DOHH2 (cell line): ENCODE data around the gene TPCN1.

Experiments used
- H3F3A ChIP-seq: fragments of 200-600 bp; sonication (generic), shearing (Covaris generic); 2 replicates; pipeline ENCODE4 v1.6.0; 2016; ENCODE audit warnings: antibody characterized with exemption, mild to moderate bottlenecking; ENCODE audit not compliant: control insufficient read depth, insufficient read depth
- H3K27ac ChIP-seq: fragments of 200-600 bp; sonication (generic); 2 replicates; pipeline ENCODE4 v1.5.1; 2014; ENCODE audit warnings: low read depth, mild to moderate bottlenecking, low read length, moderate library complexity
- H3K27me3 ChIP-seq: fragments of 200-600 bp; sonication (generic); 2 replicates; pipeline ENCODE4 v1.6.1; 2014; ENCODE audit warnings: mild to moderate bottlenecking, low read length, mixed read lengths; ENCODE audit not compliant: control insufficient read depth
- H3K36me3 ChIP-seq: fragments of 200-600 bp; sonication (generic); 2 replicates; pipeline ENCODE4 v1.6.1; 2014; ENCODE audit warnings: mild to moderate bottlenecking, low read length, moderate library complexity, mixed read lengths; ENCODE audit not compliant: control insufficient read depth
- H3K4me1 ChIP-seq: fragments of 200-600 bp; sonication (generic); 2 replicates; pipeline ENCODE4 v1.6.1; 2014; ENCODE audit warnings: mild to moderate bottlenecking, low read length, mixed read lengths; ENCODE audit not compliant: control insufficient read depth
- H3K4me2 ChIP-seq: fragments of 200-600 bp; sonication (generic); 2 replicates; pipeline ENCODE4 v1.6.0; 2014; ENCODE audit warnings: mild to moderate bottlenecking, low read length, moderate library complexity
- H3K4me3 ChIP-seq: fragments of 200-600 bp; sonication (generic); 2 replicates; pipeline ENCODE4 v1.5.1; 2014; ENCODE audit warnings: mild to moderate bottlenecking, low read length, mixed read lengths
- H3K79me2 ChIP-seq: fragments of 200-600 bp; sonication (generic); 2 replicates; pipeline ENCODE4 v1.6.1; 2014; ENCODE audit warnings: mild to moderate bottlenecking, low read length, mixed read lengths; ENCODE audit not compliant: control insufficient read depth
- H3K9me2 ChIP-seq: fragments of 200-600 bp; sonication (generic); replicated peaks from 2 replicates; pipeline ENCODE4 v1.6.1; 2014; ENCODE audit warnings: mild to moderate bottlenecking, low read length, mixed read lengths; ENCODE audit not compliant: control insufficient read depth
- H3K9me3 ChIP-seq: fragments of 200-600 bp; sonication (generic); 2 replicates; pipeline ENCODE4 v1.6.1; 2014; ENCODE audit warnings: antibody characterized with exemption, low read length, mixed read lengths; ENCODE audit not compliant: control insufficient read depth, insufficient read depth
- H4K20me1 ChIP-seq: fragments of 200-600 bp; sonication (generic); 2 replicates; pipeline ENCODE4 v1.6.0; 2014; ENCODE audit warnings: low read depth, mild to moderate bottlenecking, antibody characterized with exemption, low read length, moderate library complexity; ENCODE audit not compliant: control insufficient read depth, insufficient read depth
- EZH2phosphoT487 ChIP-seq: fragments of 200-600 bp; sonication (generic); IDR thresholded peaks from 2 replicates; pipeline ENCODE4 v1.6.1; 2017; ENCODE audit warnings: borderline replicate concordance, mild to moderate bottlenecking, antibody characterized with exemption, low read length, moderate library complexity, mixed read lengths
- TF ChIP-seq, protein P1 (sequence below): fragments of 200-600 bp; sonication (generic); IDR thresholded peaks from one replicate; pipeline ENCODE4 v1.5.1; 2014; ENCODE audit warnings: antibody characterized with exemption, mild to moderate bottlenecking, low read depth, low read length; ENCODE audit not compliant: poor library complexity, severe bottlenecking

Gene TPCN1

GRCh38 chr12:113245695-113246477 lies 24.6 kb downstream of the TPCN1 start:
- no peaks in the 10 kb centered on the region for H3K9me3 ChIP-seq
- TF ChIP-seq, protein P1, sequence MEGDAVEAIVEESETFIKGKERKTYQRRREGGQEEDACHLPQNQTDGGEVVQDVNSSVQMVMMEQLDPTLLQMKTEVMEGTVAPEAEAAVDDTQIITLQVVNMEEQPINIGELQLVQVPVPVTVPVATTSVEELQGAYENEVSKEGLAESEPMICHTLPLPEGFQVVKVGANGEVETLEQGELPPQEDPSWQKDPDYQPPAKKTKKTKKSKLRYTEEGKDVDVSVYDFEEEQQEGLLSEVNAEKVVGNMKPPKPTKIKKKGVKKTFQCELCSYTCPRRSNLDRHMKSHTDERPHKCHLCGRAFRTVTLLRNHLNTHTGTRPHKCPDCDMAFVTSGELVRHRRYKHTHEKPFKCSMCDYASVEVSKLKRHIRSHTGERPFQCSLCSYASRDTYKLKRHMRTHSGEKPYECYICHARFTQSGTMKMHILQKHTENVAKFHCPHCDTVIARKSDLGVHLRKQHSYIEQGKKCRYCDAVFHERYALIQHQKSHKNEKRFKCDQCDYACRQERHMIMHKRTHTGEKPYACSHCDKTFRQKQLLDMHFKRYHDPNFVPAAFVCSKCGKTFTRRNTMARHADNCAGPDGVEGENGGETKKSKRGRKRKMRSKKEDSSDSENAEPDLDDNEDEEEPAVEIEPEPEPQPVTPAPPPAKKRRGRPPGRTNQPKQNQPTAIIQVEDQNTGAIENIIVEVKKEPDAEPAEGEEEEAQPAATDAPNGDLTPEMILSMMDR: no peak
- no peak for TF ChIP-seq EZH2phosphoT487
- H3K4me1 ChIP-seq: peaks cover 3% of the 10 kb centered on the region
- H4K20me1 ChIP-seq: peaks cover 7% of the 10 kb centered on the region
- no peak overlapping the region for H3K27ac ChIP-seq
- no peak overlapping the region for H3K4me2 ChIP-seq
- no peaks in the 10 kb centered on the region for H3K27me3 ChIP-seq
- H3F3A ChIP-seq: no peaks in the 10 kb centered on the region
- no peak overlapping the region for H3K4me3 ChIP-seq
- H3K9me2 ChIP-seq: no peaks in the 10 kb centered on the region
- peaks cover 78% of the 10 kb centered on the region for H3K79me2 ChIP-seq
- H3K36me3 ChIP-seq: peaks cover 86% of the 10 kb centered on the region

DNA sequence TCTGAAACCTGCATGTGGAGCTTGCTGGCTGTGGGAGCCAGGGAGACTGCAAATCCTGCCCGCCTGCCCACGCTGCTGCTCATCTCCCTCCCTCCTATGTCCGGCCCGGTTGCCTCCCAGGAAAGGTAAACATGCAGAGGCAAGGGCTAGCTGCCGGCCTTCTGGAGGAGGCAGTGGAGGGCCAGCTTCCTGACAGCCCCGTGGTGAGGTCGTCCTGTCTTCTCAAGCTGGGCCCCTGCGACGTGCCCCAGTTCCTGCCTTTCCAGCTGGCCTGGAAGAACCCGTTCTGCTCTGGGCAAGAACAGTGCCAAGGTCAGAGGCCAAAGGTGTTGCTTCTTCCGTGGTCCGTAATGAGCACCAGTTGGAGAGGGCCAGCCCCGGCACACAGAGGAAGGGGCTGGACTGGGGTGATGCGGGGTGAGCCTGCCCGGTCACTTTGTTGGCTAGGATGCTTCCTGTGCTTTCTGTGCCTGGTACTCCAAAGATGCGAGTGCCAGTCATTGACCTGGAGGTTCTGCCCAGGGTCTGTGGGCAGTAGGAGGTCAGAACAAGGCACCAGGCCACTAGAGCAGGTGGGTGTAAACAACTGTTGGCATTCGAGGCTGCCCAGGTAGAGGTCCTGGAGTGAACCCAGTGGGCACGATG lies 25.3 kb downstream of the TPCN1 start:
- H3K4me2 ChIP-seq: no peak overlapping the region
- H3K27me3 ChIP-seq: no peaks in the 10 kb centered on the region
- peaks cover 71% of the 10 kb centered on the region for H3K79me2 ChIP-seq
- TF ChIP-seq, protein P1: no peak
- TF ChIP-seq EZH2phosphoT487: no peak
- H3K9me2 ChIP-seq: no peaks in the 10 kb centered on the region
- H3K4me1 ChIP-seq: no peaks in the 10 kb centered on the region
- no peak overlapping the region for H3K27ac ChIP-seq
- H3K9me3 ChIP-seq: no peaks in the 10 kb centered on the region
- peaks cover 82% of the 10 kb centered on the region for H3K36me3 ChIP-seq
- no peaks in the 10 kb centered on the region for H3F3A ChIP-seq
- H4K20me1 ChIP-seq: peaks cover 3% of the 10 kb centered on the region
- no peak overlapping the region for H3K4me3 ChIP-seq

DNA sequence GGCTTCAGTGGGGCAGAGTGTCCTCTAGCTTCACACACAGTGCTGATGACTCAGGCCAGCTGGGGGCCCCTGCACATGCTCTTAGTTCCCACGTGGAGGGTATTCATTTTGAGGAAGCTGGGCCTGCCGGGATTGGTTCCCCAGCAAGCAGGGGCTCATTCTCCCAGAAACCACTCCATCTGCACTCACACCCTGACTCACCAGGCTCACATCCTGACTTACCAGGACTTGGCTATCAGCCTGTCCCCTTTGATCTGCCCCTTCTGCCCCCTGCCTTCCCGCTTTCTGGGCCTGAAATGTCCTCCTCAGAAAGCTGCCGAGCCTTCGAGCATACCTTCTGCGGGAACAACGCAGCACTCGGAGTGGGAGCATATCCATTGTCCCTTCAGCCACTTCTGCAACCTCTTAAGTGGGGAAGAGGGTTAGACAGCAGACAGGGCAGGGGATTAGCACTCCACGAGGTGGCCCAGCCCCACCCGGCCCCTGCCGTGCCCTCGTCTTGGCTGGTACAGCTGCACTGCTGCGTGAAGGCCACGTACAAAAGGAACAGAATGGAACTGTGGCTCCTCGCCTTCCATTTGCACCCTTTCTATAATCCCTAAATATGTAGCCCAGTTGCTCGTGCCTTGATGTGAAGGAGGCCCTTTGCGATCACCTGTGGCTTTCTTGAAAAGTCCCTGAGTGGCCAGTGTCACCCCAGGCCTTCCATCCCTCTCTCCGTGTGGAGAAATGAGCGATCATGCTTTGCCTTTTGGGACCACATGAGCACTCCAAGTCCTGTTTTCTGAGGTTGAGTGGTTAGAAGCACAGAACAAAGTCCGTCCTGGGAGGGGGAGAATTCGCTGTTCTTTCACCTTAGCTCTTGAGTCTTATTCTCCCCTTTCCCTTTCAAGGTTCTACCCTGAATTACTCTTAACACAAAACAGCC lies 26.1 kb downstream of the TPCN1 start:
- Histone ChIP-seq H3K4me3 (no peak overlapping the region), H3K27ac (no peak overlapping the region), H3F3A (no peaks in the 10 kb centered on the region), H3K36me3 (peaks cover 79% of the 10 kb centered on the region), H3K79me2 (peaks cover 63% of the 10 kb centered on the region), H3K9me3 (no peaks in the 10 kb centered on the region), H3K27me3 (no peaks in the 10 kb centered on the region), H3K4me1 (no peaks in the 10 kb centered on the region), H3K9me2 (no peaks in the 10 kb centered on the region), H4K20me1 (no peaks in the 10 kb centered on the region; the same call in 1 of the 2 replicates), H3K4me2 (no peak overlapping the region)
- TF ChIP-seq, protein P1: no peak
- no peak for TF ChIP-seq EZH2phosphoT487
